GM12891 (cell line): ENCODE results near the gene INTS6L. TPM values are rescaled to one million over a fixed set of nuclear protein-coding genes. Genes with fewer than 3 reads are reported as not detected.

Experiments
- DNase-seq: peaks from one replicate; pipeline ENCODE4 v3.0.0; 2011; ENCODE audit warnings: low spot score; ENCODE audit not compliant: insufficient read length
- FAIRE-seq: peaks from 2 replicates; lab custom pipeline; 2011; peaks lifted over from hg19 to GRCh38; lab: Jason Lieb, UNC
- PAX5 ChIP-seq: IDR thresholded peaks from 2 replicates; pipeline ENCODE4 v1.6.1; 2011; ENCODE audit warnings: low read length, moderate library complexity, mild to moderate bottlenecking; ENCODE audit not compliant: insufficient read depth, severe bottlenecking
- POLR2A ChIP-seq: IDR thresholded peaks from 2 replicates; pipeline ENCODE4 v1.6.1; 2011; ENCODE audit warnings: low read depth, low read length, control low read depth
- POLR2AphosphoS5 ChIP-seq: IDR thresholded peaks from 2 replicates; pipeline ENCODE4 v1.6.1; 2011; ENCODE audit warnings: low read depth, low read length, control low read depth
- POU2F2 ChIP-seq: IDR thresholded peaks from 2 replicates; pipeline ENCODE4 v1.6.1; 2011; ENCODE audit warnings: low read depth, mild to moderate bottlenecking, control low read depth, low read length, moderate library complexity
- SPI1 ChIP-seq: IDR thresholded peaks from 2 replicates; pipeline ENCODE4 v1.6.1; 2011; ENCODE audit warnings: low read depth, low read length, control low read depth
- TAF1 ChIP-seq: IDR thresholded peaks from 2 replicates; pipeline ENCODE4 v1.6.1; 2011; ENCODE audit warnings: low read depth, low read length, control low read depth
- polyA plus RNA-seq: library from polyadenylated mRNA; unstranded; fragments of >200 nt; gene quantifications from one replicate; pipeline ENCODE4 v1.2.1, GENCODE V29; 2012; ENCODE audit warnings: low read depth, missing spikeins, inconsistent platforms; ENCODE audit not compliant: missing spikeins

The INTS6L gene, protein sequence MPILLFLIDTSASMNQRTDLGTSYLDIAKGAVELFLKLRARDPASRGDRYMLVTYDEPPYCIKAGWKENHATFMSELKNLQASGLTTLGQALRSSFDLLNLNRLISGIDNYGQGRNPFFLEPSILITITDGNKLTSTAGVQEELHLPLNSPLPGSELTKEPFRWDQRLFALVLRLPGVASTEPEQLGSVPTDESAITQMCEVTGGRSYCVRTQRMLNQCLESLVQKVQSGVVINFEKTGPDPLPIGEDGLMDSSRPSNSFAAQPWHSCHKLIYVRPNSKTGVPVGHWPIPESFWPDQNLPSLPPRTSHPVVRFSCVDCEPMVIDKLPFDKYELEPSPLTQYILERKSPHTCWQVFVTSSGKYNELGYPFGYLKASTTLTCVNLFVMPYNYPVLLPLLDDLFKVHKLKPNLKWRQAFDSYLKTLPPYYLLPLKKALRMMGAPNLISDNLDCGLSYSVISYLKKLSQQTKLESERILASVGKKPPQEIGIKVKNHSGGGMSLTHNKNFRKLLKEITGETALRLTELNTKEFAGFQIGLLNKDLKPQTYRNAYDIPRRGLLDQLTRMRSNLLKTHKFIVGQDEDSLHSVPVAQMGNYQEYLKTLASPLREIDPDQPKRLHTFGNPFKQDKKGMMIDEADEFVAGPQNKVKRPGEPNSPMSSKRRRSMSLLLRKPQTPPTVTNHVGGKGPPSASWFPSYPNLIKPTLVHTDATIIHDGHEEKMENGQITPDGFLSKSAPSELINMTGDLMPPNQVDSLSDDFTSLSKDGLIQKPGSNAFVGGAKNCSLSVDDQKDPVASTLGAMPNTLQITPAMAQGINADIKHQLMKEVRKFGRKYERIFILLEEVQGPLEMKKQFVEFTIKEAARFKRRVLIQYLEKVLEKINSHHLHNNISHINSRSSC
- 8.7 TPM for polyA plus RNA-seq

DNA sequence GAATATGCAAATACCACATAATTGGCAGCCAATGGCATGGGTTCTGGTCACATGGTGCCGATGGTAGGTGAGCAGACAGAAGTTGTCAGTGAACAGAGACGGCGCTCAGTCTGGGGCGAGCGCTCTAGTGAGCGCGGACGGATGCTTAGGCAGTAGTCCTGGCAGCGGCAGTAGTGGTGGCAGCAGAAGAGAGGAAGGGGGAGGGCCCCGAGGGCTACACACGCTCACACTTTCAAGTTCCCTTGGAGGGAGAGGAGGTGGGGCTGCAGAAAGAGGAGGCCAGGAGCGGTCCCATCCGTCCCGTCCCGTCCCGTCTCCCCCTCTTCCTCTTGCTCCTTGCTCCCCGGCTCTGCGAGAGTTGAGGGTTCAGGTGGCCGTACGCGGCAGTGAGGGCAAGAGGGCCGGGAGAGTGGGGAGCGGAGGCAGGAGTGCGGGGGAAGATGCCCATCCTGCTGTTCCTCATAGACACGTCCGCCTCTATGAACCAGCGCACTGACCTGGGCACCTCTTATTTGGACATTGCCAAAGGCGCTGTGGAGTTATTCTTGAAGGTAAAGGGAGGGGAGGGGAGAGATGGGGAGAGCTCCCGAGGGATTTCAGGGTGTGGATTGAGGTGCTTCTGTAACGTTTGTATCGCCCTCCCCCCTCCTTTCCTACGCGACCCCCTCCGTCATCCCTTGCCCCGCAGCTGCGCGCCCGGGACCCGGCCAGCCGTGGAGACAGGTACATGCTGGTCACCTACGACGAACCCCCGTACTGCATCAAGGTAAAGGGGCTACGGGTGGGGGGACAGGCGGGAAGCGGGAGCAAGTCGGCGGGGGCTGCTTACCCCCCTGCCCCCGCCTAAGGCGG is at the start of gene INTS6L:
INTS6L (plus strand) TSS at position 108 of the 852 bp plus-strand sequence; CDS start at position 441, 333 bp downstream.
- DNase-seq (peak; percentile 25), FAIRE-seq (no peak)

DNA sequence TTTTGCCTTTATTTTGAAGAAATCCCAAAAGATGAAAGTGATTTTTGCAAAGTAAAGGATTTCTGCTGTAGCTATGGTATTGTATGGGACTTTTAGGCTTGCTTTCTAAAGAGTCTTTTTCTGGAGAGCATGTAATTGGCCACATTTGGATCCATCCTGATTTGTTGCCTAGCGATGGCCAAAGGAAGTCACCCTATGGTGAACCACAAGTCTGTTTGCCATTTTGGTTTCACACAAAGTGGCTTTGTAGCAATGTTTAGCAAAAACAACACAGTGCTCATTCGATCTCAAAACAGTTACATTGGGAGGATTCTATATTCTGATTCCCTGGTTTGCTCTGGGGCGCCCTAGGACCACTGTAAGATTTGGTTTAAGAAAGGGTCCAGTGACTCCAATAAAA is 44.1 kb upstream of the INTS6L start:
- TF ChIP-seq SPI1 (no peak), POLR2AphosphoS5 (no peak), POU2F2 (no peak), POLR2A (no peak)
- no peak for DNase-seq
- no peak for FAIRE-seq

More for the DNA sequence above, at the start of gene INTS6L:
- TF ChIP-seq POLR2A = peak; percentile 99
- TF ChIP-seq SPI1 = no peak
- TF ChIP-seq POU2F2 = peak; percentile 100
- peak; percentile 96 for TF ChIP-seq TAF1
- TF ChIP-seq POLR2AphosphoS5 = peak; percentile 99
- no peak for TF ChIP-seq PAX5

DNA sequence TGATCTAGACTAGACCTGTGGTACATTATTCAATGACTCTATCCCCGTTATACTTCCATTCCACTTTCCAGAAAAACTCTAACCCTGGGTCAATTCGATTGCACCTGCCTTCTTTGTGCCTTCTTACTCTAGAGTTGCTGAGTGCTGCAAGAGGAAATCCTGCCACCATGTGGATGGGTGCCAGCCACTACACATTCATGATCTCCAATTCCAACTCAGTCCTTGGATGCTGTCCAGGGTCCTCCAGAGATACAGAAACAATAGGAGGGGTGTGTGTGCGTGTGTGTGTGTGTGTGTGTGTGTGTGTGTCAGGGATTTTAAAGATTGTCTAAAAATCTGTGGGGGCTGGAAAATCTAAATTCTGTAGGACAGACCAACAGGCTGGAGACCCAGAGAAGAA is 42.9 kb upstream of the INTS6L start:
- FAIRE-seq (peak; percentile 69), DNase-seq (no peak)

DNA sequence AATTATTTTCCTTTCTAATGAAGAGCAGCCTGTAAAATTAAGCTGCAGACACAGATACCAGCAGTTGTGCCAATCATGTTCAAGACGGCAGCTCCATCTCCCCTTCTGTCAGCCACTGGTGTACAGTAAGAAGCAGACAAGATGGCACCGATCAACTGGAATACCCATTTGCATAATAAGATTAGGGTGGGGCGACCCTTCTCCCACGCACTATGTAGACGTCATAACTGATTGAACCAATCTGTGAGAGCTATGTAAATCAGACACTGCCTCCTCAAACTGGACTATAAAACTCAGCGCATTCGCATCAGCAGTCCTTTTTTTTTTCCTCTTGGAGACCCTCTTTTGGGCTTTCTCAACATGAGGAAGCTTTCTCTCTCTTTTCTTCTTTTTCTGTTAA is 40.4 kb upstream of the INTS6L start:
- no peak for TF ChIP-seq POLR2AphosphoS5
- TF ChIP-seq TAF1 = no peak
- TF ChIP-seq PAX5 = no peak
- TF ChIP-seq POU2F2 = no peak
- no peak for TF ChIP-seq SPI1
- TF ChIP-seq POLR2A = no peak
- FAIRE-seq (no peak), DNase-seq (no peak)

More for the DNA sequence above, 42.9 kb upstream of the INTS6L start:
- TF ChIP-seq TAF1 = no peak
- TF ChIP-seq PAX5 = no peak

DNA sequence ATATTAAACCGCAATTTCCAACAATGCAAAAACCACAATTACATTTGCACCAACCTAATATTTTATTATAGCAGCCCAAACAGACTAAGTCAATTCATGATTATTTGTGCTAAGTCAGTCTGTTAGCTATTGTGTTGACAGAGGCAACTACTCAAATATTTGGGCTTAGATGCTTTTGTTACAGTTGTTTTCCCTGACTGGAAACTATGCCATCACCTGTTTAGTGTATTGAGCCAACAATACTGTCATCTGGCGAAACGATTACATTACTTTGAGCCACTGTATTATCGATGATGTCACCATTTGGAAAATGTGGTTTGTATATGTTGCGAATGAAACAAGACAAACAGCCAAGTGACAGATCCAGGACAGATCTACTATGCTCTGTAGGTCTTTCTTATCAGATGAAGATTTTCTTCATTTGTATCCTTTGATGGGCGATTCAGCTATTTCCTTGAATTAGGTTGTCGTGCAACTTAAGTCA is 38.7 kb upstream of the INTS6L start:
- peak; percentile 38 for FAIRE-seq
- DNase-seq = no peak
- no peak for TF ChIP-seq POU2F2
- no peak for TF ChIP-seq POLR2A
- no peak for TF ChIP-seq SPI1
- TF ChIP-seq POLR2AphosphoS5 = no peak
- no peak for TF ChIP-seq PAX5
- no peak for TF ChIP-seq TAF1

DNA sequence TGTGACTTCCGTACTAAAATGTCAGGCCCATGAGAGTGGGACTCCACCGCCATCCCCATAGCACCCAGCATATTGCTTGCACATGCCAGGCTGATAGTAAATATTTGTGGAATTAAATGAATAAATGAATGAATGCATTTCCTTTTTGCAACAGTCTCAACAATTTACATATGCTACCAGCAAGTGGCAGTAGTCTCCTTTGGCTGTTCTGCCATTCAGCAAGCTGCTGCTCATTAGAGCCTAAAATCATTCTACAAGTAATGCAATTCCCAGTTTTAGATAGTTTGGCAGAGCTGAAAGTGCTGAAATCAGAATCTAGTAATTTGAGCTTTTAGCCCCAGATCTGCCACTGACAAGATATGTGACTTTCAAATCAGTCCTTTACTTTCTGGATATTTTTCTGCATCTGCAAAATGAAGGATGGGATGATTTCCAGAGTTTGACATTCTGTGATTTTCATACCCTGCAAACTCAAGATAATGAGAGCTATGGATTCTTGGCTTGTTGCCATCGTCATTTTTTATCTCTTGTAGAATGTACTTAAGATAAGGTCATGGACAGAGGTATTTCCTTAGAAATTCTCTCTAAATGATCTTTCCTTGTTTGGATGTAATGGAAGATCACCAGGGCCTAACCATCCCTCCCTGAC is 35.7 kb upstream of the INTS6L start:
- peak; percentile 92 for FAIRE-seq
- TF ChIP-seq POLR2A (no peak), POU2F2 (no peak), TAF1 (no peak), POLR2AphosphoS5 (no peak), SPI1 (no peak), PAX5 (no peak)
- no peak for DNase-seq

DNA sequence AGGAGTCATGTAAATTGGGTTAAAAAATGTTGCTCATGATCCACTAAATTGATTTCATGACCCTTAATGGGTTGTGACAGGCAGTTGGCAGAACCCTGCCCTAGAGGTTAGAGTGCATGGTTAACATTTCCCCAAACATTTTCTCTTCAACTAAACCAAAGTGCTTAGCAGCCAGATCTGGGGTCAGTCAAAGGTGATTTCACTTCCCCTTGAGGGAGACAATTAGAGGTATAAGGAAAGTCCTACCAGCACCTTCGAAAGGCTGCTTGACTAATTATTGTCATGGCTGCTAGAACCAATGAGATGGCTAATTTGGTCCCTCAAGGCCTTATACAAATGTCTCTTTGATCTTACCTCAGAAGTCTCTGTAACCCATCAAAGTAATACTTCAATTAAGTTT is 30.9 kb upstream of the INTS6L start:
- DNase-seq (peak; percentile 7), FAIRE-seq (peak; percentile 99)
- TF ChIP-seq POU2F2 (no peak), PAX5 (no peak), SPI1 (peak; percentile 92)

DNA sequence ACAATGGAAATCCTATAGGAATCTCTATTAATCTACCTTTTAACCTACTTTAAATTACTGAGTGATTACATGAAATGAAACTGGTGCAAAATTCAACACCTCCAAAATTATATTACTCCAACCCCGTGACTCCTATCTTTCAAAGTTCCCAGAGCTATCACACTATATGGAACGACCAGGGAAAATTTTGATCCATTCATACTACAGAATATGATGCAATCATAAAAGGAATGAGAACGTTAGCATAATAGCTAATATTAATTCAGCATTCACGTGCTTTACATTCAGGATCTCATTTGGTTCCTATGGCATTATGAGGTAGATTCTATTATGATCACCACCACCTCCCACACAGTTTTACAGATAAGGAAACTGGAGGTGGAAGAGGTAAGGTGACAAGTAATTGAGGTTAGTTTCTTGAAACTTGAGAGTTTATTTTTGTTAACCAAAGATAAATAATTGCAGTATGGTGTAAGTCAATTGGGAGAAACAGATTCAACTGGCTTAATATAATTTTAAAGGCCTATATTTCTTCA is 29.4 kb upstream of the INTS6L start:
- no peak for DNase-seq
- FAIRE-seq = peak; percentile 83

More for the DNA sequence above, 29.4 kb upstream of the INTS6L start:
- no peak for TF ChIP-seq POLR2A
- no peak for TF ChIP-seq TAF1
- no peak for TF ChIP-seq SPI1
- no peak for TF ChIP-seq PAX5
- no peak for TF ChIP-seq POLR2AphosphoS5
- no peak for TF ChIP-seq POU2F2
